HG02970 (cell line): ENCODE data around the gene LRRC8A.
"Not testable (repeated sequence)": the region's sequence is repeated elsewhere in the genome, so short reads cannot be mapped to it uniquely, and the experiment has no call there.

Experiments
- ATAC-seq: cut with Tn5 transposase; IDR thresholded peaks from one replicate; pipeline ENCODE4 v1.9.1; 2021; ENCODE audit warnings: mild to moderate bottlenecking, moderate library complexity, moderate number of reproducible peaks; ENCODE audit not compliant: unreplicated experiment, low FRiP score

LRRC8A gene

GRCh38 chr9:128919402-128920089 is 37.6 kb downstream of the LRRC8A start:
- ATAC-seq, result no peak

GRCh38 chr9:128920381-128921058 is 38.6 kb downstream of the LRRC8A start, which contains the start of gene PHYHD1:
TSS of gene PHYHD1 (plus strand) at chr9:128920982. CDS start at chr9:128922324, 1,342 bp downstream.
- ATAC-seq, result no peak

- ATAC-seq, result no peak
Measured at GRCh38 chr9:128921881-128922763, 40.2 kb downstream of the LRRC8A start.

- ATAC-seq, result no peak
Measured at GRCh38 chr9:128923493-128923883, 41.6 kb downstream of the LRRC8A start.

- ATAC-seq, result no peak
Measured at GRCh38 chr9:128927731-128928411, 45.9 kb downstream of the LRRC8A start.

GRCh38 chr9:128928624-128929023 is 46.7 kb downstream of the LRRC8A start:
- no peak for ATAC-seq

GRCh38 chr9:128929560-128929959 is 47.6 kb downstream of the LRRC8A start:
- no peak for ATAC-seq

- no peak for ATAC-seq
Measured at GRCh38 chr9:128933731-128934130, 51.8 kb downstream of the LRRC8A start.

- ATAC-seq, result no peak
Measured at GRCh38 chr9:128936171-128936865, 54.4 kb downstream of the LRRC8A start.

- ATAC-seq, result no peak
Measured at GRCh38 chr9:128937310-128938165, 55.6 kb downstream of the LRRC8A start.

- no peak for ATAC-seq
Measured at GRCh38 chr9:128940271-128940921, 58.5 kb downstream of the LRRC8A start.

- no peak for ATAC-seq
Measured at GRCh38 chr9:128940946-128941755, 59.2 kb downstream of the LRRC8A start.

GRCh38 chr9:128943832-128944620 is 62.1 kb downstream of the LRRC8A start:
- ATAC-seq, result no peak

- ATAC-seq, result not testable (repeated sequence)
Measured at GRCh38 chr9:128944966-128945365, 63.0 kb downstream of the LRRC8A start.

- no peak for ATAC-seq
Measured at GRCh38 chr9:128945798-128946501, 64.0 kb downstream of the LRRC8A start.

- ATAC-seq, result peak; percentile 18
Measured at GRCh38 chr9:128946571-128947276, 64.8 kb downstream of the LRRC8A start.
